GM15510 (cell line): Measurements from ENCODE around the gene THAP3.

Experiments used
- POLR2A ChIP-seq: IDR thresholded peaks from 3 replicates; pipeline ENCODE4 v1.6.1; 2011; ENCODE audit warnings: borderline replicate concordance; ENCODE audit not compliant: insufficient read length; ENCODE audit errors: extremely low read depth

THAP3 gene

GRCh38 chr1:6586404-6586816 is 38.3 kb upstream of the THAP3 start:
- TF ChIP-seq POLR2A: no peak

- TF ChIP-seq POLR2A: no peak
Measured at GRCh38 chr1:6587261-6588005, 37.2 kb upstream of the THAP3 start.

- no peak for TF ChIP-seq POLR2A
Measured at GRCh38 chr1:6588128-6588892, 36.4 kb upstream of the THAP3 start.

GRCh38 chr1:6588893-6589520 is 35.7 kb upstream of the THAP3 start:
- no peak for TF ChIP-seq POLR2A

- no peak for TF ChIP-seq POLR2A
Measured at GRCh38 chr1:6590046-6590445, 34.6 kb upstream of the THAP3 start.

DNA sequence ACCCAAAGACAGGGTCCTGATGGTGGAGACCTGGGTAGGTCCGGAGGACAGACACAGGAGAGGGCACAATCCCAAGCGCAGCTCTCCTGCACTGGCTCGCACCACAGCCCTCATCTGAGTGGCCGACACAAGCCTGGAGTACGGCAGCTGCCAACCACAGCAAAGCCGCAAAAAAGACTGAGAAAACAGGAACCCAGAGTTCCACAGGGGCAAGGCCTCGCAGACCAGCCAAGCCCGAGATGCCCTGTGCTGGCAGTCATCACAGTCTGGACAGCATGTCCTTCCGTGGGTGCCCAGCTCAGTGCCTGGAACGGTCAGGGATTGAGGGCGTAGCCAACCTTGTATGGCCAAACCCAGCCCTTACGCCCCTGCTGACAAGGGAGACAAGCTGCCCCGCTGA is 33.4 kb upstream of the THAP3 start:
- no peak for TF ChIP-seq POLR2A

DNA sequence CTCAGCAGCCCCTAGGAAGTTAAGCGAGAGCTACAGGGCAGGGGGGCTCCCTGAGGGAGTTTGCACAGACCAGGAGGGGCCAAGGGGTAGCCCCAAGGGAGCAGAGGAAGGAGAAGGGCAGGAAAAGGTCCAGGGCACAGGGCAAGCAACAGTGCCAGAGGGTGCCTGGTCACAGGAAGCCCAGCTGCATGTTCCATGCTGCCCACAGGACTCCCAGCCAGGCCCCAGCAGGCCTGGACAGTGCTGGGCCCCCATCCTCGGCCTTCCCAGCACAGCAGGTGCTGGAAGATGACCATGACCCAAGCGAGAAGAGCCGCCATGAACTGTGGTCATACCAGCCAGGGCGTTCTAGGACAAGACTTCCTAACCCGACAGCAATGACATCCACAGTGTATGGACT is 33.0 kb upstream of the THAP3 start:
- no peak for TF ChIP-seq POLR2A

DNA sequence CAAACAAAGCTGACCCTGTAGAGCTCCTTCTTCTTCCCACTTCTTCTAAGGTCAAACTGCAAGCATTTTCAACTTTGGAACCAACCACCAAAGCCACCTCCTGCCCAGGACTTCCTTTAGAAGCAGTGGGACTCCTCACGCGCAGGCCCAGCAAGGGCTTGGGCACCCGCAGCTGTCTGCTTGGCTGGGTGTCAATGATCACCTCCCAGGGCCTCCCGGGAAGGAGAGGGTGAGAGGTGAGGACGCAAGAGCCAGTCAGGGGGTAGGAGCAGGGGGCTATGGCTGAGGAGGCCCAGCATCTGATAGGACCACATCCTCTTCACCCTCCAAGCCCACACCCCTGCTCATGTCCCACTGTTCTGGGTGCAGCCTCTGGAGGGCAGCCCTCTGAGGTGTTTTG is 32.2 kb upstream of the THAP3 start:
- no peak for TF ChIP-seq POLR2A

- no peak for TF ChIP-seq POLR2A
Measured at GRCh38 chr1:6592865-6593593, 31.6 kb upstream of the THAP3 start.

DNA sequence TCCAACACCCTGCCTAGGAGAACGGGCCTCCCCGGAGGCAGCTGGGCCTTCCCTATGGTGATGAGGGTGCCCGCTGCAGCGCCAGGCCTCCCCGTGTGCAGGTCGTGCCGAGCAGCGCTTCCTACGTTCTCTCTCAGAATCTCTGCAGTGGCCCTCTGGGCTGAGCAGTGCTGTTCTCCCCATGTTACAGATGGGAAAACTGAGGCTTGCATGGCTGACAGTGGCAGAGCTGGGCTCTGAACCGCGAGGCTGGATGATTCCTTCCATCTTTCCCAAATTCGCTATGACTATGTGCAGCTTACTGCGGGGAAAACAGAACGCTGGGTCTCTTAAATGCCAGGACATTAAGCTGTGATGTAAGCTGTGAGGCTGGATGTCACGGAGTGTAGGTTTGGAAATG is 30.9 kb upstream of the THAP3 start:
- no peak for TF ChIP-seq POLR2A

- TF ChIP-seq POLR2A: no peak
Measured at GRCh38 chr1:6594977-6595740, 29.5 kb upstream of the THAP3 start.

- no peak for TF ChIP-seq POLR2A
Measured at GRCh38 chr1:6596351-6596750, 28.3 kb upstream of the THAP3 start.

- no peak for TF ChIP-seq POLR2A
Measured at GRCh38 chr1:6596886-6597776, 27.5 kb upstream of the THAP3 start.

GRCh38 chr1:6597777-6598131 is 26.9 kb upstream of the THAP3 start:
- TF ChIP-seq POLR2A: no peak
